ENCODE data around the gene AARS2.

- TF ChIP-seq CTCF (IDR thresholded peaks at IDR 0.05) (no peak), POLR2A (IDR thresholded peaks at IDR 0.05) (no peak)
These were observed 10.3 kb downstream of the AARS2 start for GRCh38 chr6:44302856-44303255.
